ENCODE results near the gene SPECC1.
"Not testable (repeated sequence)": the region's sequence is repeated elsewhere in the genome, so short reads cannot be mapped to it uniquely, and the experiment has no call there.

Gene SPECC1

GRCh38 chr17:20228410-20228809 lies 219.3 kb downstream of the SPECC1 start:
- no peak overlapping the region for H3K4me3 ChIP-seq (replicated peaks; ENCODE audit: low read depth, low read length)
- TF ChIP-seq CTCF (IDR thresholded peaks at IDR 0.05; ENCODE audit: low read length, missing control alignments): no peak
- DNase-seq (ENCODE audit: low read depth): no peak

GRCh38 chr17:20228860-20229259 lies 219.7 kb downstream of the SPECC1 start:
- TF ChIP-seq CTCF (IDR thresholded peaks at IDR 0.05; ENCODE audit: low read length, missing control alignments): no peak
- no peak for DNase-seq (ENCODE audit: low read depth)
- H3K4me3 ChIP-seq (replicated peaks; ENCODE audit: low read depth, low read length): no peak overlapping the region

- no peak for DNase-seq (ENCODE audit: low read depth)
- no peak overlapping the region for H3K4me3 ChIP-seq (replicated peaks; ENCODE audit: low read depth, low read length)
- no peak for TF ChIP-seq CTCF (IDR thresholded peaks at IDR 0.05; ENCODE audit: low read length, missing control alignments)
Measured at GRCh38 chr17:20230924-20231323, 221.8 kb downstream of the SPECC1 start.

GRCh38 chr17:20232611-20233010 lies 223.5 kb downstream of the SPECC1 start:
- no peak for DNase-seq (ENCODE audit: low read depth)
- no peak for TF ChIP-seq CTCF (IDR thresholded peaks at IDR 0.05; ENCODE audit: low read length, missing control alignments)
- H3K4me3 ChIP-seq (replicated peaks; ENCODE audit: low read depth, low read length): no peak overlapping the region

- no peak for TF ChIP-seq CTCF (IDR thresholded peaks at IDR 0.05; ENCODE audit: low read length, missing control alignments)
- no peak overlapping the region for H3K4me3 ChIP-seq (replicated peaks; ENCODE audit: low read depth, low read length)
- no peak for DNase-seq (ENCODE audit: low read depth)
Measured at GRCh38 chr17:20234276-20234675, 225.1 kb downstream of the SPECC1 start.

- DNase-seq (ENCODE audit: low read depth): no peak
- TF ChIP-seq CTCF (IDR thresholded peaks at IDR 0.05; ENCODE audit: low read length, missing control alignments): no peak
- no peak overlapping the region for H3K4me3 ChIP-seq (replicated peaks; ENCODE audit: low read depth, low read length)
Measured at GRCh38 chr17:20235747-20236146, 226.6 kb downstream of the SPECC1 start.

GRCh38 chr17:20236578-20237227 lies 227.5 kb downstream of the SPECC1 start:
- no peak for DNase-seq (ENCODE audit: low read depth)
- no peak for TF ChIP-seq CTCF (IDR thresholded peaks at IDR 0.05; ENCODE audit: low read length, missing control alignments)
- no peak overlapping the region for H3K4me3 ChIP-seq (replicated peaks; ENCODE audit: low read depth, low read length)

GRCh38 chr17:20239776-20240175 lies 230.6 kb downstream of the SPECC1 start:
- not testable (repeated sequence) for DNase-seq (ENCODE audit: low read depth)

More at GRCh38 chr17:20239776-20240175, 230.6 kb downstream of the SPECC1 start:
- H3K4me3 ChIP-seq (replicated peaks; ENCODE audit: low read depth, low read length): not testable (repeated sequence)

All from fibroblast of pulmonary artery (primary cell).